Esophagus muscularis mucosa (tissue), 4 donors: ENCODE data around the gene SLC25A13. TPM values are rescaled to one million over a fixed set of nuclear protein-coding genes. Genes with fewer than 3 reads are reported as not detected.

ENCODE experiments used
- DNase-seq: peaks from one replicate; pipeline ENCODE4 v3.0.0-alpha.2; 2017; ENCODE audit errors: extremely low spot score
- H3K27ac ChIP-seq, 4 donors: fragments of 200-600 bp; sonication (generic); replicated peaks in 1 of 4; 1 replicate in 3 of 4; 2 replicates in 1 of 4; pipeline ENCODE4 v1.5.1; 2016 to 2019; ENCODE audit warnings: mild to moderate bottlenecking in 1 of 4
- H3K27me3 ChIP-seq, 4 donors: fragments of 200-600 bp; sonication (generic); one replicate each; pipeline versions ENCODE4 v1.5.1 to v1.6.0; 2016 to 2019
- H3K36me3 ChIP-seq, 4 donors: fragments of 200-600 bp; sonication (generic); one replicate each; pipeline ENCODE4 v1.5.1; 2016 to 2019
- H3K4me1 ChIP-seq, 4 donors: fragments of 200-600 bp; sonication (generic); one replicate each; pipeline ENCODE4 v1.5.1; 2016 to 2019
- H3K4me3 ChIP-seq, 4 donors: fragments of 200-600 bp; sonication (generic); 1 replicate in 2 of 4; 2 replicates in 2 of 4; pipeline ENCODE4 v1.5.1; 2016 to 2019; ENCODE audit warnings: mild to moderate bottlenecking in 4 of 4, moderate library complexity in 1 of 4
- H3K9me3 ChIP-seq, 4 donors: fragments of 200-600 bp; sonication (generic); 1 replicate in 3 of 4; 2 replicates in 1 of 4; pipeline ENCODE4 v1.5.1; 2016 to 2019
- CTCF ChIP-seq, 3 experiments: fragments of 200-600 bp in 2 of 3; fragments of 450-650 bp in 1 of 3; sonication (generic) in 2 of 3; IDR thresholded peaks; one replicate each; pipeline ENCODE4 v1.5.1; 2017 to 2019; ENCODE audit warnings: antibody characterized with exemption in 3 of 3, mild to moderate bottlenecking in 2 of 3, moderate library complexity in 1 of 3
- EP300 ChIP-seq: sonication (generic); formaldehyde crosslinking; IDR thresholded peaks from one replicate; pipeline ENCODE4 v1.6.1; 2017; ENCODE audit warnings: antibody characterized with exemption
- POLR2A ChIP-seq: fragments of 450-650 bp; IDR thresholded peaks from one replicate; pipeline ENCODE4 v1.6.1; 2017; ENCODE audit warnings: antibody characterized with exemption, moderate library complexity, mild to moderate bottlenecking, low read depth
- POLR2AphosphoS5 ChIP-seq, 2 donors: sonication (generic); formaldehyde crosslinking; IDR thresholded peaks; one replicate each; pipeline ENCODE4 v1.6.1; 2017; ENCODE audit warnings: antibody characterized with exemption in 2 of 2
- WGBS: methylation state at CpG from one replicate; pipeline ENCODE4 v1.1.5; 2018; 5-methylcytosine and 5-hydroxymethylcytosine counted together
- intact Hi-C: fragments of 100-400 bp; cut with DNase I; formaldehyde crosslinking; loops from one replicate; pipeline ENCODE4 v1.15.1; 2023
- total RNA-seq, 4 donors: library from RNA; depleted of rRNA; stranded (reverse); fragments of >200 nt; gene quantifications; one replicate each; pipeline versions ENCODE4 v1.1.0 to v1.2.1, GENCODE V29; 2016

Gene SLC25A13
- total RNA-seq, 4 donors from 2014 or later: 8.6 to 17.4 (median 14.4) TPM

GRCh38 chr7:96120445-96121225, 201.3 kb downstream of the SLC25A13 start:
- intact Hi-C loops: no loop called here
- 63% methylated on average over 2 of the region's 2 CpGs for WGBS
- Histone ChIP-seq H3K36me3 (peaks cover 7 to 44% (median 24%) of the 10 kb centered on the region in 4 donors), H3K27ac (no peak overlapping the region), H3K27me3 (no peaks in the 10 kb centered on the region), H3K4me3 (no peak overlapping the region), H3K4me1 (peaks cover 0 to 6% (median 3%) of the 10 kb centered on the region in 4 donors), H3K9me3 (no peaks in the 10 kb centered on the region)
- no peak for DNase-seq
- no peak for TF ChIP-seq EP300
- TF ChIP-seq CTCF (IDR thresholded peaks at IDR 0.05): no peak
- no peak for TF ChIP-seq POLR2AphosphoS5 (IDR thresholded peaks at IDR 0.05)
- no peak for TF ChIP-seq POLR2A

GRCh38 chr7:96118449-96119001, 203.4 kb downstream of the SLC25A13 start:
- intact Hi-C loops: no loop called here
- WGBS: 67% methylated on average over 13 of the region's 13 CpGs
- Histone ChIP-seq H3K4me3 (no peak overlapping the region), H3K27me3 (no peaks in the 10 kb centered on the region), H3K9me3 (no peaks in the 10 kb centered on the region), H3K4me1 (peaks cover 0 to 6% (median 3%) of the 10 kb centered on the region in 4 donors), H3K27ac (no peak overlapping the region), H3K36me3 (peaks cover 7 to 37% (median 23%) of the 10 kb centered on the region in 4 donors)
- TF ChIP-seq EP300 (no peak), POLR2A (no peak), CTCF (IDR thresholded peaks at IDR 0.05) (no peak), POLR2AphosphoS5 (IDR thresholded peaks at IDR 0.05) (no peak)
- DNase-seq: no peak

- TF ChIP-seq POLR2A (no peak), EP300 (no peak), CTCF (IDR thresholded peaks at IDR 0.05) (no peak), POLR2AphosphoS5 (IDR thresholded peaks at IDR 0.05) (no peak)
- peaks cover 0 to 6% (median 2%) of the 10 kb centered on the region in 4 donors for H3K4me1 ChIP-seq
- no peak overlapping the region for H3K27ac ChIP-seq
- DNase-seq: no peak
- H3K9me3 ChIP-seq: no peaks in the 10 kb centered on the region
- no peaks in the 10 kb centered on the region for H3K27me3 ChIP-seq
- intact Hi-C loops: no loop called here
- no peak overlapping the region for H3K4me3 ChIP-seq
- WGBS: 97% methylated on average over 7 of the region's 7 CpGs
- peaks cover 3 to 19% (median 11%) of the 10 kb centered on the region in 4 donors for H3K36me3 ChIP-seq
Measured at GRCh38 chr7:96116173-96116572, 205.7 kb downstream of the SLC25A13 start.

GRCh38 chr7:96114190-96114589, 207.7 kb downstream of the SLC25A13 start:
- no peaks in the 10 kb centered on the region for H3K9me3 ChIP-seq
- H3K4me3 ChIP-seq: no peak overlapping the region
- WGBS: 86% methylated on average over 7 of the region's 7 CpGs
- H3K36me3 ChIP-seq: no peaks in the 10 kb centered on the region
- H3K27ac ChIP-seq: no peak overlapping the region
- no peaks in the 10 kb centered on the region for H3K27me3 ChIP-seq
- H3K4me1 ChIP-seq: no peaks in the 10 kb centered on the region
- intact Hi-C loops: no loop called here
- DNase-seq: no peak
- TF ChIP-seq EP300: no peak
- TF ChIP-seq POLR2A: no peak
- TF ChIP-seq CTCF (IDR thresholded peaks at IDR 0.05): no peak
- TF ChIP-seq POLR2AphosphoS5 (IDR thresholded peaks at IDR 0.05): no peak
